Gastrocnemius medialis (tissue), 4 donors: ENCODE results near the gene VAT1L. TPM values are rescaled to one million over a fixed set of nuclear protein-coding genes. Genes with fewer than 3 reads are reported as not detected.

Source experiments
- ATAC-seq, 2 donors: fragments of 150-250 bp; one replicate each; pipeline ENCODE4 v1.9.1; 2016
- DNase-seq, 2 donors: peaks; one replicate each; pipeline ENCODE4 v3.0.0-alpha.2; 2019
- H3K27ac ChIP-seq, 4 donors: fragments of 200-600 bp; sonication (generic); 1 replicate in 1 of 4; 2 replicates in 3 of 4; pipeline ENCODE4 v1.5.1; 2016 to 2018; ENCODE audit warnings: mild to moderate bottlenecking in 2 of 4, moderate library complexity in 1 of 4
- H3K27me3 ChIP-seq, 3 donors: fragments of 200-600 bp; sonication (generic) in 2 of 3; 1 replicate in 1 of 3; 2 replicates in 2 of 3; pipeline versions ENCODE4 v1.5.1 to v1.6.0; 2016 to 2019; ENCODE audit warnings: mild to moderate bottlenecking in 1 of 3, moderate library complexity in 1 of 3
- H3K36me3 ChIP-seq, 2 donors: fragments of 200-600 bp; sonication (generic) in 1 of 2; one replicate each; pipeline ENCODE4 v1.5.1; 2017 to 2018
- H3K4me1 ChIP-seq, 2 donors: fragments of 200-600 bp; sonication (generic) in 1 of 2; one replicate each; pipeline ENCODE4 v1.5.1; 2016 to 2017; ENCODE audit warnings: mild to moderate bottlenecking in 2 of 2
- H3K4me3 ChIP-seq, 4 donors: fragments of 200-600 bp; sonication (generic) in 3 of 4; 1 replicate in 1 of 4; 2 replicates in 3 of 4; pipeline ENCODE4 v1.5.1; 2016 to 2019; ENCODE audit warnings: mild to moderate bottlenecking in 2 of 4
- H3K9me3 ChIP-seq, 3 donors: fragments of 200-600 bp; sonication (generic) in 2 of 3; 1 replicate in 1 of 3; 2 replicates in 2 of 3; pipeline ENCODE4 v1.5.1; 2016 to 2019
- POLR2A ChIP-seq, 2 donors: fragments of 450-650 bp; IDR thresholded peaks; one replicate each; pipeline ENCODE4 v1.6.1; 2017; ENCODE audit warnings: antibody characterized with exemption in 2 of 2, mild to moderate bottlenecking in 2 of 2, moderate library complexity in 2 of 2
- in situ Hi-C, 4 donors: fragments of 200-750 bp; cut with MboI; loops; one replicate each; pipeline versions ENCODE4 v1.15.0 to v1.8.0; 2017; ENCODE audit warnings: low sequenced_read_pairs in 4 of 4
- intact Hi-C: fragments of 100-400 bp; cut with DNase I; formaldehyde crosslinking; loops from one replicate; pipeline ENCODE4 v1.15.1; 2023; ENCODE audit warnings: low total_unique reads
- total RNA-seq, 4 donors: library from RNA; depleted of rRNA; stranded (reverse); fragments of >200 nt; gene quantifications; one replicate each; pipeline versions ENCODE4 v1.1.0 to v1.2.3, GENCODE V29; 2016
- TF ChIP-seq, protein P1 (sequence below), 5 experiments: fragments of 450-650 bp in 3 of 5; fragments of 200-600 bp in 2 of 5; sonication (generic) in 2 of 5; IDR thresholded peaks in 4 of 5; conservative IDR thresholded peaks in 1 of 5; 1 replicate in 4 of 5; 2 replicates in 1 of 5; pipeline ENCODE4 v1.5.1; 2016 to 2019; ENCODE audit warnings: antibody characterized with exemption in 5 of 5, mild to moderate bottlenecking in 3 of 5, moderate library complexity in 3 of 5

Gene VAT1L
- total RNA-seq, 4 donors from 2014 or later, result 0.04 TPM; not detected in 3

DNA sequence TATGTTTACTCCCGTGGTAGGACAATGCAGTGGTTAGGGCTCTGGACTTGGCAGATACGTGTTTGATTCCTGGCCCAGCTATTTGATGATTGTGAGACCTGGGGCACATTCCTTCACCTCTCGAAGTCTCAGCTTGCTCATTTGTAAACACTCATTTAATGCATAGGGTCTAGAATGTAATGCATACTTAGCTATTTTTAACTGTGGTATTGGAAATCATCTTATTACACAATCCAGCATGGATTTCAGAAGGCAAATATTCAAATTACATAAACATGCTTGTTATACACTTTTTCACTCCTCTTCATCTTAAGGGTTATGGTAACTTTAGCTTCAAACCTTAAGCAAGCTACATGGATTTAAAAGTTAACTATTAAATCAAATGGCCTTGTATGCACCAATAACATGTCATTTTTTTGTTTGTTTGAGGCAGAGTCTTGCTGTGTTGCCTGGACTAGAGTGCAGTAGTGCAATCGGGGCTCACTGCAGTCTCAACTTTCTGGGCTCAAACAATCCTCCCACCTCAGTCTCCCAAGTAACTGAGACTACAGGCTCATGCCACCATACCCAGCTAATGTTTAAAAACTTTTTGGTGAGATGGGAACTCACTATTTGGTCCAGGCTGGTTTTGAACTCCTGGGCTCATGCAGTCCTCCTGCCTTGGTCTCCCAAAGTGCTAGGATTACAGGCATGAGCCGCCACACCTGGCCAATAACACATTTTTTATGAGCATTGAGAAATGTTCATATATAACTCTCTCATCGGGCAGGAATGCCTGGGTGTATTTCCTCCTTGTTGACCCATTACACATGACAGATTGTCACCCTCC is 52.5 kb downstream of the VAT1L start:
- TF ChIP-seq, protein P1, sequence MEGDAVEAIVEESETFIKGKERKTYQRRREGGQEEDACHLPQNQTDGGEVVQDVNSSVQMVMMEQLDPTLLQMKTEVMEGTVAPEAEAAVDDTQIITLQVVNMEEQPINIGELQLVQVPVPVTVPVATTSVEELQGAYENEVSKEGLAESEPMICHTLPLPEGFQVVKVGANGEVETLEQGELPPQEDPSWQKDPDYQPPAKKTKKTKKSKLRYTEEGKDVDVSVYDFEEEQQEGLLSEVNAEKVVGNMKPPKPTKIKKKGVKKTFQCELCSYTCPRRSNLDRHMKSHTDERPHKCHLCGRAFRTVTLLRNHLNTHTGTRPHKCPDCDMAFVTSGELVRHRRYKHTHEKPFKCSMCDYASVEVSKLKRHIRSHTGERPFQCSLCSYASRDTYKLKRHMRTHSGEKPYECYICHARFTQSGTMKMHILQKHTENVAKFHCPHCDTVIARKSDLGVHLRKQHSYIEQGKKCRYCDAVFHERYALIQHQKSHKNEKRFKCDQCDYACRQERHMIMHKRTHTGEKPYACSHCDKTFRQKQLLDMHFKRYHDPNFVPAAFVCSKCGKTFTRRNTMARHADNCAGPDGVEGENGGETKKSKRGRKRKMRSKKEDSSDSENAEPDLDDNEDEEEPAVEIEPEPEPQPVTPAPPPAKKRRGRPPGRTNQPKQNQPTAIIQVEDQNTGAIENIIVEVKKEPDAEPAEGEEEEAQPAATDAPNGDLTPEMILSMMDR (IDR thresholded peaks at IDR 0.05 in 4 of 5, conservative IDR thresholded peaks at IDR 0.05 in 1 of 5), result no peak
- in situ Hi-C loops (no loop called here), intact Hi-C loops (no loop called here)
- H3K36me3 ChIP-seq, result no peaks in the 10 kb centered on the region
- H3K4me3 ChIP-seq, result no peak overlapping the region
- H3K27me3 ChIP-seq, result no peaks in the 10 kb centered on the region
- H3K9me3 ChIP-seq, result no peaks in the 10 kb centered on the region
- no peak for DNase-seq
- H3K27ac ChIP-seq, result no peak overlapping the region
- H3K4me1 ChIP-seq, result no peaks in the 10 kb centered on the region
- no peak for ATAC-seq

DNA sequence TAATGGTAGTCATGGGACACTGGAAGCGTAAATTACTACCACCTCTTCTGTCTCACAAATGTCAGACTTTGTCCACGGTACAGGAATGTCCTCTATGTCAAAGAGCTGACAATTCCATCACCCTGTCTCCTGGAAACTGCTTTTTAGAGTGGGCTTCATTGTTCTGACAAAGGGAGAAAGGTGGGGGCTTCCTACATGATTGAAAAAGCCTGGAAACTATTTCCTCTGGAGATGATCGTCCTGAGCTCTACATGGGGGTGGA is 53.1 kb downstream of the VAT1L start:
- H3K9me3 ChIP-seq, result no peaks in the 10 kb centered on the region
- H3K27ac ChIP-seq, result no peak overlapping the region
- no peaks in the 10 kb centered on the region for H3K27me3 ChIP-seq
- intact Hi-C loops (no loop called here), in situ Hi-C loops (no loop called here)
- no peak for ATAC-seq
- no peaks in the 10 kb centered on the region for H3K36me3 ChIP-seq
- no peak overlapping the region for H3K4me3 ChIP-seq
- no peaks in the 10 kb centered on the region for H3K4me1 ChIP-seq
- DNase-seq, result no peak
- TF ChIP-seq, protein P1 (IDR thresholded peaks at IDR 0.05 in 4 of 5, conservative IDR thresholded peaks at IDR 0.05 in 1 of 5), result no peak
- no peak for TF ChIP-seq POLR2A (IDR thresholded peaks at IDR 0.05)

DNA sequence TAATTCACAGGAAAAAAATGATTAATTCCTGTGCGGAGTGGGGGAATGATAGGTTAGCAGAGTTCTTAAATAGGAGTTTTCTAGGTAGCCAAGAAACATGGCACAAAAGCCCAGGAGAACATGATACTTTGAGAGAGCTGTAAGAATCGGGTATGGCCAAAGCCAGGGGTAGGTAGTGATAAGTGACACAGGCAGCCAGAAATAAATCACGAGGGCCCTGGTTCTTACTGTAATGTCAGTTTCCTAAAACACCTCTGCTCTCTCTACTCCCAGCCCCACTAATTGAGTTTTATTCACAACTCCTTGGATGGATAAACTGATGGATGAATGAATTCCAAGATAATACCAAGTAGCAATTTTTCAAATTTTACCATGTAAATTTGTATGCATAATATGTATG is 54.1 kb downstream of the VAT1L start:
- no peaks in the 10 kb centered on the region for H3K36me3 ChIP-seq
- in situ Hi-C loops, result no loop called here
- H3K27me3 ChIP-seq, result no peaks in the 10 kb centered on the region
- H3K9me3 ChIP-seq, result no peaks in the 10 kb centered on the region
- H3K27ac ChIP-seq, result no peak overlapping the region
- no peak overlapping the region for H3K4me3 ChIP-seq
- no peak for DNase-seq
- TF ChIP-seq, protein P1 (IDR thresholded peaks at IDR 0.05 in 4 of 5, conservative IDR thresholded peaks at IDR 0.05 in 1 of 5), result no peak
- TF ChIP-seq POLR2A (IDR thresholded peaks at IDR 0.05), result no peak
- intact Hi-C loops, result no loop called here
- H3K4me1 ChIP-seq, result no peaks in the 10 kb centered on the region
- ATAC-seq, result no peak

DNA sequence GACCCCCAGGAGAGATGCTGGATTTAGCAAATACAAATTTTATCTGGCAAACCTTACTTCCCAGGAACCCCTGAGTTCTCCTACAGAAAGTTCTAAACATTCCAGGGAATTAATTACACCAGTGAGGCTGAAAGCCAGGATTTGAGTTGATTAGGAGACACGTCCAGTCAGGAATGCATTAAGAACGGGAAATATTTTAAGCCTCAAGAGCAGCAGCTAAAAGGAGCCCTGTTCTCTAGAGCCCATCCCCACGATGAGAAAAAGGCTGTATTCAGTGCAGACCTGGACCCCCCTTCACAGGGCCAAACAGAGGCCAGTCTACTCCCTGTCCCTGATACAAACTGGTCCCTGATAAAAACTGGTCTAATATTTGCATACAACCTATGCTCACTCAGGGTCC is 55.0 kb downstream of the VAT1L start:
- intact Hi-C loops, result no loop called here
- no peak overlapping the region for H3K4me3 ChIP-seq
- DNase-seq (no peak), ATAC-seq (no peak)
- no peaks in the 10 kb centered on the region for H3K36me3 ChIP-seq
- in situ Hi-C loops, result no loop called here
- H3K4me1 ChIP-seq, result no peaks in the 10 kb centered on the region
- no peaks in the 10 kb centered on the region for H3K9me3 ChIP-seq
- TF ChIP-seq, protein P1 (IDR thresholded peaks at IDR 0.05 in 4 of 5, conservative IDR thresholded peaks at IDR 0.05 in 1 of 5), result no peak
- no peak for TF ChIP-seq POLR2A (IDR thresholded peaks at IDR 0.05)
- no peaks in the 10 kb centered on the region for H3K27me3 ChIP-seq
- H3K27ac ChIP-seq, result no peak overlapping the region

DNA sequence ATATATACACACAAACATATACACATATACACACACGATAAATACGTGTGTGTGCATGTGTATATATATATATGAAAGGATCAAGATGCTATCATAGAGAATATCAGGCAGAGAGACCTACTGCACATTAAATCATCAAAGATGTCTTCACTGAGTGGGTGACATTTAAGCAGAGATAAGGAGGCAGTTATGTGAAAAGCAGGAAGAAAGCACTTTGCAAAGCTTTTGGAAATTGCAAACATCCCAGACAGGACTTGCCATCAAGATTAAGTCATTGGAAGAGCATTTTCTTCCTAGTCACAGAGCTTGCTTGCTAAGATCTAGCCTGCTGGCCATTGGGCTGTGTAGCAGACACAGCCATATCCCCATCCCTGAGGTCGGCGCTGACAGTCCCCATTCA is 56.4 kb downstream of the VAT1L start:
- H3K9me3 ChIP-seq, result no peaks in the 10 kb centered on the region
- no peaks in the 10 kb centered on the region for H3K36me3 ChIP-seq
- H3K4me1 ChIP-seq, result no peaks in the 10 kb centered on the region
- H3K4me3 ChIP-seq, result no peak overlapping the region
- no peak overlapping the region for H3K27ac ChIP-seq
- in situ Hi-C loops (no loop called here), intact Hi-C loops (no loop called here)
- no peaks in the 10 kb centered on the region for H3K27me3 ChIP-seq
- DNase-seq (no peak), ATAC-seq (no peak)
- TF ChIP-seq, protein P1 (IDR thresholded peaks at IDR 0.05 in 4 of 5, conservative IDR thresholded peaks at IDR 0.05 in 1 of 5), result no peak
- TF ChIP-seq POLR2A (IDR thresholded peaks at IDR 0.05), result no peak
